ENCODE measurements around the gene STEAP1. TPM values are rescaled to one million over a fixed set of nuclear protein-coding genes. Genes with fewer than 3 reads are reported as not detected.
A peak's percentile ranks its signal among the peaks of the same experiment; 100 is the strongest.

Gene STEAP1
- total RNA-seq, 4 donors from 2014 or later, result 8.2 to 106 (median 40.9) TPM

DNA sequence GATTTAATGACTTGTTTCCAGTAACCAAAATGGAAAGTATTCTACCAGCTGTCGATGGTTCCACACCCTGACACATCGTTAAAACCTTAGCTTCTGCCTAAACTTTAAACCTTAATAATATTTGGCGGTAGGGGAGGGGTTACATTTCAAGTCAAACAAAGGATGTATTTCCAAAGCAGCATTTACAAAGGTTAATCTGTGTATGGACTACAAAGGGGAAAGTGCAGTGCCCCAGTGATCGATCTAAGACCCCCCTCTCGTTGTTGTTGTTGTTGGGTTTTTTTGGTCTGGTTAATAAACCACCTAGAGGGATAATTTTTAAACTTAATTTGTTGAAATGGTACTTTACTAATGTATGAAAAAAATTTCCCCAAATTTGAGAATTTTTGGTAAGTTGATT lies 56.2 kb downstream of the STEAP1 start:
- ATAC-seq (ENCODE audit: low FRiP score), result no peak
- no peak for DNase-seq (ENCODE audit: low spot score)
- TF ChIP-seq, protein P1, sequence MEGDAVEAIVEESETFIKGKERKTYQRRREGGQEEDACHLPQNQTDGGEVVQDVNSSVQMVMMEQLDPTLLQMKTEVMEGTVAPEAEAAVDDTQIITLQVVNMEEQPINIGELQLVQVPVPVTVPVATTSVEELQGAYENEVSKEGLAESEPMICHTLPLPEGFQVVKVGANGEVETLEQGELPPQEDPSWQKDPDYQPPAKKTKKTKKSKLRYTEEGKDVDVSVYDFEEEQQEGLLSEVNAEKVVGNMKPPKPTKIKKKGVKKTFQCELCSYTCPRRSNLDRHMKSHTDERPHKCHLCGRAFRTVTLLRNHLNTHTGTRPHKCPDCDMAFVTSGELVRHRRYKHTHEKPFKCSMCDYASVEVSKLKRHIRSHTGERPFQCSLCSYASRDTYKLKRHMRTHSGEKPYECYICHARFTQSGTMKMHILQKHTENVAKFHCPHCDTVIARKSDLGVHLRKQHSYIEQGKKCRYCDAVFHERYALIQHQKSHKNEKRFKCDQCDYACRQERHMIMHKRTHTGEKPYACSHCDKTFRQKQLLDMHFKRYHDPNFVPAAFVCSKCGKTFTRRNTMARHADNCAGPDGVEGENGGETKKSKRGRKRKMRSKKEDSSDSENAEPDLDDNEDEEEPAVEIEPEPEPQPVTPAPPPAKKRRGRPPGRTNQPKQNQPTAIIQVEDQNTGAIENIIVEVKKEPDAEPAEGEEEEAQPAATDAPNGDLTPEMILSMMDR (IDR thresholded peaks at IDR 0.05), result no peak

DNA sequence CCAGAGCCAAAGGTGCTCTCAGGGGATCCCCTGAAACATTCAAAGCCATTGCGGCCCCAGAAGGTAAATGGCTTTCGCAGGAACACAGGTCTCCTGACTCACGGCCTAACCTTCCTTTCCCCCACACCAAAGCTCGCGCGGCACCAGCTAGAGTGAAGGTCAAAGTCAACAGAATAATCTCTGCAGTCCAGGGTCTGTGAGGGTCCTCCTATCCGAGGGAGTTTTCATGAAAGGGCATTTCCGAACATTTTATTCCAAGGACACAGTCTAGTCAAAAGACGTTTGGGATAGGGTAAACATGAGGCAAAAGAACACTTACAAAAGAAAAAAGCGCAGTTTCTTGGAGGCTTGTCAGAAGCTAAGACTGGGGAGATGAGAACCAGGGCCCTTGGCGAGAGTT lies 56.7 kb downstream of the STEAP1 start:
- TF ChIP-seq, protein P1 (IDR thresholded peaks at IDR 0.05), result no peak
- ATAC-seq (ENCODE audit: low FRiP score) (no peak), DNase-seq (ENCODE audit: low spot score) (no peak)

DNA sequence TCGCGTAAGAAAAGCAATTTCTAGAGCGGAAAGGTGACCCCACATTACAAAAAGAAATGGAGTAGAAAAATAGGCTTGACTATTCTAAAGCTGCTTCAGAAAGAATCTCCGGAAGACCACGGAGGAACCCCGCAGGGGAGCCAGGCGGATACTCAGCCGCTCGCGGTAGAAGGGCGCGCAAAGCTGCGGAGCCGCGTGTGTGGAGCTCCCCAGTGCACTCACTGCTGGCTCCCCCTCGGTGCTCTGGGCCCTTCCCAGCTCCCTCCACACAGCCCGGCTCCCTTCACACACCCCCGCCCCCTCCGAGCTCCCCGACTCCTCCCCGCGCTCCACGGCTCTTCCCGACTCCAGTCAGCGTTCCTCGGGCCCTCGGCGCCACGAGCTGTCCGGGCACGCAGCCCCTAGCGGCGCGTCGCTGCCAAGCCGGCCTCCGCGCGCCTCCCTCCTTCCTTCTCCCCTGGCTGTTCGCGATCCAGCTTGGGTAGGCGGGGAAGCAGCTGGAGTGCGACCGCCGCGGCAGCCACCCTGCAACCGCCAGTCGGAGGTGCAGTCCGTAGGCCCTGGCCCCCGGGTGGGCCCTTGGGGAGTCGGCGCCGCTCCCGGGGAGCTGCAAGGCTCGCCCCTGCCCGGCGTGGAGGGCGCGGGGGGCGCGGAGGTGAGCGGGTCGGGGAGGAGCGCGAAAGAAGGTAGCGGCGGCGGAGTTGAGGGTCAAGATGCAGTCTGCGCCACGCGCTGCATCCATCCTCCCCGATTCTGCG lies 57.3 kb downstream of the STEAP1 start, which contains the start of gene STEAP2:
Gene STEAP2 (plus strand): TSS at position 350 of the 758 bp plus-strand sequence. CDS start 13,343 bp downstream, outside the sequence.
- DNase-seq (ENCODE audit: low spot score), result peak; percentile 42
- TF ChIP-seq, protein P1 (IDR thresholded peaks at IDR 0.05), result peak in 1 of 3 donors; percentile 21
- ATAC-seq (ENCODE audit: low FRiP score), result peak; percentile 84

DNA sequence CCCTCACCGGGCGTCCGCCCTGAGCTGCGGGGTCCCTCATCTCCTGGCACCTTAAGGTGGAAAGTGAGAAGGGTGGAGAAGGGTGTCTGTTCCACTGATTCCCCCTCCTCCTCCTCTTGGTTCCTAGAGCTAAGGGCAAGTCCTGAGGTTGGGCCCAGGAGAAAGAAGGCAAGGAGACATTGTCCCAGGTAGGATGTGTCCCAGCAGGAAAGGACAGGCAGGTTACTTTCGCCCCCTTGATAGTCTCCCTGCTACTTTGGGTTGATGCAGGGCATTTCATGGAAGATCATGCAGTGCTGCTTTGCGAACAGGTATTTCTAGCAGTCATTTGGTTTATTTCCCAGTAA lies 57.9 kb downstream of the STEAP1 start:
- DNase-seq (ENCODE audit: low spot score) (no peak), ATAC-seq (ENCODE audit: low FRiP score) (no peak)
- TF ChIP-seq, protein P1 (IDR thresholded peaks at IDR 0.05), result no peak

DNA sequence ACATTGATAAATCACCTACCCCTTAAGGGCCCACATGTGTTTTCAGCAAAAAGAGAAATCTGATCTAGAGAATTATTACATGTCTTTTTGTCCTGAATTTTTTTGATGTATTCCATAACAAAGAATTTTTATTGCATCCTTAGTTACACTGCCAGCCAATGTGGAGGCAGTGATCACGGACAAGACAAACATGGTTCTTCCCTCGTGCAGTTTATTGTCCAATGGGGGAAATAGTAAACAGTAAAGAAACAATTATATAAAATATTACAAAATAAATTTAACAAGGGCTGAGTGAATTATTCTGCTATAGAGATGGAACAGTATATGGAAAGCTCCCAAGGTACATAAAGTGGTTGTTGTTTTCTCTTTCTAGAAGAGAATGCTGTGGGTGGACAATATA lies 59.3 kb downstream of the STEAP1 start:
- ATAC-seq (ENCODE audit: low FRiP score), result no peak
- TF ChIP-seq, protein P1 (IDR thresholded peaks at IDR 0.05), result no peak
- no peak for DNase-seq (ENCODE audit: low spot score)

Other genes with a start within 250 kb of the STEAP1 start
- 10 to 100 TPM; 10.9 to 84.7 (median 37.5) TPM for gene STEAP2, start 57.3 kb downstream of the STEAP1 start, total RNA-seq
- 10 to 100 TPM; 11.3 to 41.1 (median 20.4) TPM for gene CFAP69, start 90.7 kb downstream of the STEAP1 start, total RNA-seq
- gene FAM237B, start 166.8 kb downstream of the STEAP1 start, total RNA-seq, result under 1 TPM in 1 of 4 donors, not detected in 3; 0.09 TPM
- 10 to 100 TPM in 2 of 4 donors, 1 to 10 TPM in 2; 8.4 to 28.5 (median 10.5) TPM for gene GTPBP10, start 192.2 kb downstream of the STEAP1 start, total RNA-seq
- gene CLDN12, start 249.0 kb downstream of the STEAP1 start, total RNA-seq, result 10 to 100 TPM; 12.6 to 21.9 (median 16.8) TPM